CD4-positive, CD25-positive, alpha-beta regulatory T cell (primary cell): ENCODE measurements around the gene WDR74. TPM values are rescaled to one million over a fixed set of nuclear protein-coding genes. Genes with fewer than 3 reads are reported as not detected.

ENCODE experiments used
- ATAC-seq, 2 donors: fragments of 150-1000 bp; cut with Tn5 transposase; one replicate each; pipeline ENCODE4 v1.10.0; 2021; ENCODE audit warnings: low read depth in 2 of 2, moderate number of reproducible peaks in 2 of 2, moderate library complexity in 1 of 2
- DNase-seq, 3 donors: peaks; one replicate each; pipeline versions ENCODE4 v3.0.0 to v3.0.0-alpha.2; 2012 to 2022; ENCODE audit warnings: mixed read lengths in 1 of 3
- H3K27ac ChIP-seq: one replicate; pipeline ENCODE4 v1.7.0; 2013; ENCODE audit warnings: mild to moderate bottlenecking, low read length; ENCODE audit not compliant: insufficient read depth, poor library complexity, severe bottlenecking
- H3K27me3 ChIP-seq: one replicate; pipeline ENCODE4 v1.7.0; 2013; ENCODE audit warnings: low read length; ENCODE audit not compliant: control insufficient read depth, insufficient read depth
- H3K36me3 ChIP-seq: one replicate; pipeline ENCODE4 v1.7.0; 2013; ENCODE audit warnings: mild to moderate bottlenecking, low read length, moderate library complexity; ENCODE audit not compliant: control insufficient read depth, insufficient read depth
- H3K4me1 ChIP-seq: 2 replicates; pipeline ENCODE4 v1.7.0; 2013; ENCODE audit warnings: mild to moderate bottlenecking, low read length; ENCODE audit not compliant: insufficient read depth, control insufficient read depth, poor library complexity, severe bottlenecking
- H3K4me3 ChIP-seq: one replicate; pipeline ENCODE4 v1.7.0; 2013; ENCODE audit warnings: low read depth, mild to moderate bottlenecking, low read length, moderate library complexity
- H3K9me3 ChIP-seq, 2 experiments: 1 replicate in 1 of 2; 2 replicates in 1 of 2; pipeline ENCODE4 v1.7.0; 2013; ENCODE audit warnings: low read length in 2 of 2, mild to moderate bottlenecking in 1 of 2, moderate library complexity in 1 of 2; ENCODE audit not compliant: control insufficient read depth in 2 of 2
- H3K27ac Mint-ChIP-seq, 3 donors: one replicate each; pipeline ENCODE4 v1.8.0; 2020 to 2022; ENCODE audit warnings: mild to moderate bottlenecking in 3 of 3, mixed read lengths in 3 of 3, moderate library complexity in 2 of 3
- H3K27me3 Mint-ChIP-seq: one replicate; pipeline ENCODE4 v1.8.0; 2022; ENCODE audit warnings: mild to moderate bottlenecking, mixed read lengths
- H3K36me3 Mint-ChIP-seq: one replicate; pipeline ENCODE4 v1.8.0; 2020; ENCODE audit warnings: mixed read lengths
- H3K4me1 Mint-ChIP-seq, 4 donors: one replicate each; pipeline ENCODE4 v1.8.0; 2020 to 2022; ENCODE audit warnings: mixed read lengths in 4 of 4, mild to moderate bottlenecking in 1 of 4
- H3K4me3 Mint-ChIP-seq, 4 donors: one replicate each; pipeline ENCODE4 v1.8.0; 2020 to 2022; ENCODE audit warnings: mild to moderate bottlenecking in 4 of 4, mixed read lengths in 4 of 4, moderate library complexity in 3 of 4
- H3K9me3 Mint-ChIP-seq, 7 donors: one replicate each; pipeline ENCODE4 v1.8.0; 2020 to 2022; ENCODE audit warnings: mixed read lengths in 7 of 7, mild to moderate bottlenecking in 3 of 7, moderate library complexity in 2 of 7
- polyA plus RNA-seq, 4 donors: library from polyadenylated mRNA; unstranded; fragments of 300-500 nt; fragmentation: Illumina TruSeq; gene quantifications; one replicate each; pipeline ENCODE4 v1.2.3, GENCODE V29; 2021
- total RNA-seq: library from RNA; stranded (reverse); gene quantifications from one replicate; pipeline ENCODE4 v1.2.3, GENCODE V29; 2022

Gene WDR74
- total and polyA plus RNA-seq, 5 donors from 2014 or later: 41.6 to 201 (median 49.9) TPM

DNA sequence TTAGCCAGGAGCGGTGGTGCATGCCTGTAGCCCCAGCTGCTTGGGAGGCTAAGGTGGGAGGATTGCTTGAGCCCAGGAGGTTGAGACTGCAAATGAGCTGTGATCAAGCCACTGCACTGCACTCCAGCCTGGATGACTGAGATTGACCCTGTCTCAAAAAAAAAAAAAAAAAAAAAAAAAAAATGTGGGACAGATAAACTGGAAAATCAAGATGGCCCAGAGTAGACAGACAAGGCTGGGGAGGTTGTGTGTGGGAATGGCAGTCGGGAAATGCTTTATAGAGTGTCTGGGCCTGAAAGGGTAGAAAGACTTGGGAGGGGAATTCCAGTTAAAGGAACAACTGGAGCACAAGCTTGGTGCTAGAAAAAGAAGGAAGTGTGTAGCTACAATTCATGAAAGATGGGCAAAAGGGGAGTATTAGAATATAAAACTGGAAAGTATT, 18.2 kb upstream of the WDR74 start:
- Mint-ChIP-seq H3K36me3 (peaks cover 26% of the 10 kb centered on the region), H3K9me3 (no peaks in the 10 kb centered on the region), H3K4me1 (peaks cover 20 to 45% (median 36%) of the 10 kb centered on the region in 4 donors), H3K27ac (peak overlapping the region; percentile 56 to 94 (median 67)), H3K4me3 (peak overlapping the region; percentile 51 to 97 (median 64)), H3K27me3 (no peaks in the 10 kb centered on the region)
- H3K4me1 ChIP-seq: peaks cover 40% of the 10 kb centered on the region
- no peak for DNase-seq
- H3K9me3 ChIP-seq: no peaks in the 10 kb centered on the region
- ATAC-seq: no peak
- H3K27me3 ChIP-seq: no peaks in the 10 kb centered on the region
- H3K27ac ChIP-seq: no peak overlapping the region
- H3K4me3 ChIP-seq: no peak overlapping the region
- peaks cover 22% of the 10 kb centered on the region for H3K36me3 ChIP-seq

DNA sequence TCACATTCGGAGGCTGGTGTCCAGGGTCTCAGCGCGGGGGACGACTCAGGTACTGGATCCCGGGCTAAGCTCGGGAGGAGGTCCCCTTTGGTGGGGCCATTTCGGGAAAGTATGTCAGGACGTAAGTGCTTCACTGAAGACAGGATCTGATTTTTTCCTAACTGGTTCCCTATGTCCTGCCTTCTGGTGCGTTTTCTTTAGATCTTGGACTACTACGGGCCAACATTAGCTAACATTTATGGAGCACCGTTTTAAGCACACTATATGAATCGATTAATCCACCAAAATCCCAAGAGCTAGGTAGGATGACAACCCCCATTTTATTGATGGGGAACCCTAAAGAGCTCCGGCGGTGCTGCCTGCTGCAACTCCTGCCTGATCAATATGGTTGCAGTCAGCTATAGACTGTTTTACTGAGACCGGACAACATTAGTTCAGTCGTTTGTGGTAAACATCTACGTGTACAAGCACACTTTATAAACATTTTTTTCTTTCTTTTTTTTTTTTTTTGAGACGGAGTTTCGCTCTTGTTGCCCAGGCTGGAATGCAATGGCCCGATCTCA, 17.0 kb upstream of the WDR74 start:
- Mint-ChIP-seq H3K9me3 (no peaks in the 10 kb centered on the region), H3K27ac (peak overlapping the region; percentile 26 to 98 (median 94)), H3K27me3 (no peaks in the 10 kb centered on the region), H3K4me3 (peak overlapping the region; percentile 96 to 98 (median 96)), H3K36me3 (peaks cover 35% of the 10 kb centered on the region), H3K4me1 (peaks cover 22 to 54% (median 41%) of the 10 kb centered on the region in 4 donors)
- ATAC-seq: no peak
- peaks cover 33% of the 10 kb centered on the region for H3K36me3 ChIP-seq
- H3K4me1 ChIP-seq: peaks cover 41% of the 10 kb centered on the region
- peak overlapping the region; percentile 77 for H3K27ac ChIP-seq
- H3K27me3 ChIP-seq: no peaks in the 10 kb centered on the region
- peak in 1 of 3 donors; percentile 52 for DNase-seq
- peak overlapping the region; percentile 95 for H3K4me3 ChIP-seq
- no peaks in the 10 kb centered on the region for H3K9me3 ChIP-seq

DNA sequence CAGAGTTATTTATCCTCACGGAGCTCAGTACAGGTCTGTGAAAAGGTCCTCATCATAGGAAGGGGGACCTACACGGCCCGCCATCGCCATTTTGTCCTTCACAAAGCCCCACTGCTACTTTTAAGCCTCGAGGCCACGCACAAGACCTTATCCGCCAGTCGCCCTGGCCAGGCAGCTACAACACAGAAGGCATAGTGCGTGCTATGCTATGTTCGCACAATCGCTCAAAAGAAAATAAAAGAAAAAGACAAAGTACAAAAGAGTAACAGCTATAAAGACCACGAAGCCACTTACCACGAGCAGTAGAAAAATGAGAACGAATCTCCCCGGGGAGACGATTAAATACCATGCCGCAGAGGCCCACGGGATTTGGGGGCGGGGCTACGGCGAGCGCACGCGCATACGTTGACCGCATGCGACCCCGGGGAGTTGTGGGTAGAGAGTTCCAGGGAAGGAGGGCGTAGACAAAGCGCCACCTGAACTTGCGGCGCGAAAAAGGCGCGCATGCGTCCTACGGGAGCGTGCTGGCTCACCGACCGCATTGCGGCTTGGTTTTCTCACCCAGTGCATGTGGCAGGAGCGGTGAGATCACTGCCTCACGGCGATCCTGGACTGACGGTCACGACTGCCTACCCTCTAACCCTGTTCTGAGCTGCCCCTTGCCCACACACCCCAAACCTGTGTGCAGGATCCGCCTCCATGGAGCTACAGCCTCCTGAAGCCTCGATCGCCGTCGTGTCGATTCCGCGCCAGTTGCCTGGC, 16.4 kb upstream of the WDR74 start:
- peak; percentile 91 to 92 for ATAC-seq
- H3K9me3 Mint-ChIP-seq: no peaks in the 10 kb centered on the region
- no peaks in the 10 kb centered on the region for H3K27me3 Mint-ChIP-seq
- Histone ChIP-seq H3K27me3 (no peaks in the 10 kb centered on the region), H3K9me3 (no peaks in the 10 kb centered on the region), H3K27ac (peak overlapping the region; percentile 77), H3K4me1 (peaks cover 41% of the 10 kb centered on the region), H3K4me3 (peak overlapping the region; percentile 95), H3K36me3 (peaks cover 35% of the 10 kb centered on the region)
- peak; percentile 94 to 99 (median 98) for DNase-seq
- peak overlapping the region; percentile 96 to 98 (median 96) for H3K4me3 Mint-ChIP-seq
- H3K4me1 Mint-ChIP-seq: peaks cover 22 to 58% (median 41%) of the 10 kb centered on the region in 4 donors
- peak overlapping the region; percentile 94 to 98 (median 97) for H3K27ac Mint-ChIP-seq
- peaks cover 35% of the 10 kb centered on the region for H3K36me3 Mint-ChIP-seq

DNA sequence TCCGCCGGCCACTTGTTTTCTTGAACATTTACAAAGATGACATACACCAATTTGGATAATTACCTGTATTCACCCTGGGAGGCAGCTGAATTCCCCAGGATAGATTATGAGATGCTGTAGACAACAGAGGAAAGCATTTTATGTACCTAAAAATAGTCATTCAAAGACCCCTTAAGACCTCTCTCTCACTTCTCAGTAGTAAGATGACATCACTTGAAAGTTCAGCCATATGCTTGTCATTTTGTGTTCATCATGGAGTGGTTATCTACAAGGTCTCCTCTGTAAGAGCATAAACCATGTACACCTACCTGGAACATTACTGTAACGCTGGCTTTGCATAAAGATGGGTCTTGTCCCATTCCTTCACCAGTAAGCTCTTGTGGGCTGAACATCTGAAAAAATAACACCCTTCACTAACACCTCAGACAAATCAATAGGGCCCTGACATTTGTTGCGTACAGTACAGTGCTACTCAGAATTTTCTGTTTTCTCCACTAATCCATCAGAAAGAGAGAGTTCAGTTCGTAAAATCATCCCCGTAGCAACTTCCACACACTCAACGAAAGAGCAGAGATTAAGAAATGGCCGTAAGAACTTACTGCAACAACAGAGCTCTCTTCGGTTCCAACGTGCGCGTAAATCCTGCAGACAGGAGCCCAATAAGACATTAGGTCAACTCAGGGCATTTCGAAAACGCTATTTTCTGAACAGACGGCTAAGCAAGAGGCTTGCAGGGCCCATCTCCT, 15.6 kb upstream of the WDR74 start:
- no peaks in the 10 kb centered on the region for H3K9me3 Mint-ChIP-seq
- H3K4me1 ChIP-seq: peaks cover 41% of the 10 kb centered on the region
- DNase-seq (no peak), ATAC-seq (no peak)
- peaks cover 35% of the 10 kb centered on the region for H3K36me3 ChIP-seq
- no peaks in the 10 kb centered on the region for H3K9me3 ChIP-seq
- no peaks in the 10 kb centered on the region for H3K27me3 ChIP-seq
- peaks cover 35% of the 10 kb centered on the region for H3K36me3 Mint-ChIP-seq
- peak overlapping the region; percentile 94 to 98 (median 97) for H3K27ac Mint-ChIP-seq
- no peaks in the 10 kb centered on the region for H3K27me3 Mint-ChIP-seq
- H3K4me3 ChIP-seq: peak overlapping the region; percentile 95
- peak overlapping the region; percentile 96 to 98 (median 96) for H3K4me3 Mint-ChIP-seq
- H3K4me1 Mint-ChIP-seq: peaks cover 22 to 63% (median 41%) of the 10 kb centered on the region in 4 donors
- H3K27ac ChIP-seq: peak overlapping the region; percentile 77

DNA sequence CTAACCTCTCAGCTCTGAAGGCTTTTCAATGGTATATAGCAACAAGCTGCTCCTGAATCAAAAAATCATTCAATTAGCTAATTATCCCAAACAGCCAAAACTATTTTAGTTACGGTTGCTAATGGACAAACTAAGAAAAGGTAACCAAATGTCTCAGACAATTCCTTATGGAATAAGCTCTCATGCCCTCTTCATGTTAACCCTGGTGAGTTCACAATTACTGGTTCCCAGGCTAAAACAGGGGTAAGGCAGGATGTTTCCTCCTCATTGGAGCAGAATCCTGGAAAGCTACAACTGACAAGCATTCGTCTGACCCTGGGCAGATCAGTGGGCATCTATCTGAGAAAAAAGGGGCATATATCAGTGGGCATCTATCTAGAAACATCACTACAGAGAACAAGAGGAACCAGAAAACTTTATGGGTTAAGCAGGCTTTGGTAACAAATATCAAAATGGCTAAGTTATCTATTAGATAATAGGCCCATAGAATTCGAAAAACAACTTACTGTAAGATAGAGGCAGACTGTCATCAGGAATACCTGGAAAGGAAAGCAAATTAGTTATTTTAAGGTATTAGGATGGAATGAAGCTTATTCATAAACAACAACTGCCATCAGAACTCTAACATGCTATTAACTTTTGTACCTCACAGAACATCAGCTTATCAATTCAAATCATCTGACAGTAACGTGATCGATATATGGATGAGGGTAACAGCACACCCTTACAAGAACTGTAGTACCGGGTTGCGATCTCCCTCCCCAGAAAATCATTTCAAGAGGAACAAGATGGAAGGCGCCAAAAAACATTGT, 14.8 kb upstream of the WDR74 start:
- DNase-seq: peak in 1 of 3 donors; percentile 37
- H3K27me3 Mint-ChIP-seq: no peaks in the 10 kb centered on the region
- peaks cover 35% of the 10 kb centered on the region for H3K36me3 Mint-ChIP-seq
- H3K27ac ChIP-seq: peak overlapping the region; percentile 77
- H3K36me3 ChIP-seq: peaks cover 35% of the 10 kb centered on the region
- H3K9me3 ChIP-seq: no peaks in the 10 kb centered on the region
- peaks cover 41% of the 10 kb centered on the region for H3K4me1 ChIP-seq
- no peaks in the 10 kb centered on the region for H3K9me3 Mint-ChIP-seq
- no peak for ATAC-seq
- peaks cover 22 to 64% (median 42%) of the 10 kb centered on the region in 4 donors for H3K4me1 Mint-ChIP-seq
- H3K27me3 ChIP-seq: no peaks in the 10 kb centered on the region
- H3K27ac Mint-ChIP-seq: peak overlapping the region; percentile 94 to 98 (median 97)
- peak overlapping the region; percentile 96 to 98 (median 96) for H3K4me3 Mint-ChIP-seq
- peak overlapping the region; percentile 95 for H3K4me3 ChIP-seq

DNA sequence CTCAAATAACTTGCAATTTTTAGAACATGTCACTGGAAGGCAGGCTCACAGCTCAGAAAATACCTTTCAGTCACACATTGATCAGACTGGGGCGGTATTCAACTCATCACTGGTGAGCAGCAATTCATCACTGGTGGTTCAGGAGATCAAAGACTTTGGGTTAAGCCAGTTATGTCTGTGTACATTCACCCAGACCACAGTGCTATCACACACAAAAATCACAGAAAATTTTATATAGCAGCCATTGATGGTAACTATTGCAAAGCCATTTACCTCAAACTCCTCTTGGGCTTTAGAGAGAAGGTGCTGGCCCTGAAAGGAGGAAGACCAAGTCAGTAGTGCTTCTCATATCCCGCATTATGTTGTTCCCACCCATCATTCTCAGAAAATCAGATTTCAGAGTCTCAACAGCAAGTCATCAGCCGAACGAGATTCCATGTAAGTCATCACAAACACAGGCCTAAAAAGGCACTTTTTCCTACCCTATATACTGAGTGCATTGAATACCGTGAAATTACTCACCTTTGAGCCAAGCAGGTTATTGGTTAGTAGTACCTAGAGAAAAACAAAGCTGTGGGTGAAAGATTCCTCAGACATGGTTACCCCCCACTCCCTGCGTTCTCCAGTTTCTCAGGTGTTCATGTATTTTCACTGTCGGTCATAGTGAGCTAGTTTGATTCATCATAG, 14.0 kb upstream of the WDR74 start:
- Mint-ChIP-seq H3K27ac (peak overlapping the region; percentile 91 to 98 (median 94)), H3K36me3 (peaks cover 35% of the 10 kb centered on the region), H3K4me1 (peaks cover 22 to 66% (median 42%) of the 10 kb centered on the region in 4 donors), H3K27me3 (no peaks in the 10 kb centered on the region), H3K4me3 (peak overlapping the region; percentile 96 to 98 (median 96)), H3K9me3 (no peaks in the 10 kb centered on the region)
- Histone ChIP-seq H3K27ac (peak overlapping the region; percentile 77), H3K4me1 (peaks cover 41% of the 10 kb centered on the region), H3K9me3 (no peaks in the 10 kb centered on the region), H3K27me3 (no peaks in the 10 kb centered on the region), H3K4me3 (peak overlapping the region; percentile 95), H3K36me3 (peaks cover 35% of the 10 kb centered on the region)
- DNase-seq (peak in 1 of 3 donors; percentile 41), ATAC-seq (no peak)
